NB4 (cell line): ENCODE results near the gene MYD88.

Source experiments
- CTCF ChIP-seq: IDR thresholded peaks from one replicate; pipeline ENCODE4 v1.5.1; 2012; ENCODE audit warnings: low read depth, low read length
- POLR2A ChIP-seq: IDR thresholded peaks from 2 replicates; pipeline ENCODE4 v1.6.1; 2011; ENCODE audit warnings: mild to moderate bottlenecking; ENCODE audit not compliant: insufficient read length; ENCODE audit errors: extremely low read depth
- TF ChIP-seq, protein P1 (sequence below): IDR thresholded peaks from 2 replicates; pipeline ENCODE4 v1.6.1; 2011; ENCODE audit warnings: low read depth, low read length

GRCh38 chr3:38124324-38125122 is 13.9 kb upstream of the MYD88 start:
- TF ChIP-seq POLR2A (no peak), CTCF (no peak)
- TF ChIP-seq, protein P1, sequence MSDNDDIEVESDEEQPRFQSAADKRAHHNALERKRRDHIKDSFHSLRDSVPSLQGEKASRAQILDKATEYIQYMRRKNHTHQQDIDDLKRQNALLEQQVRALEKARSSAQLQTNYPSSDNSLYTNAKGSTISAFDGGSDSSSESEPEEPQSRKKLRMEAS: no peak
